Stromal cell of bone marrow (primary cell): ENCODE measurements around the gene GZMB.
"Not testable (repeated sequence)": the region's sequence is repeated elsewhere in the genome, so short reads cannot be mapped to it uniquely, and the experiment has no call there.

ENCODE experiments used
- DNase-seq: peaks from one replicate; pipeline ENCODE4 v3.0.0-alpha.2; 2012; ENCODE audit warnings: low read depth

GZMB gene, protein sequence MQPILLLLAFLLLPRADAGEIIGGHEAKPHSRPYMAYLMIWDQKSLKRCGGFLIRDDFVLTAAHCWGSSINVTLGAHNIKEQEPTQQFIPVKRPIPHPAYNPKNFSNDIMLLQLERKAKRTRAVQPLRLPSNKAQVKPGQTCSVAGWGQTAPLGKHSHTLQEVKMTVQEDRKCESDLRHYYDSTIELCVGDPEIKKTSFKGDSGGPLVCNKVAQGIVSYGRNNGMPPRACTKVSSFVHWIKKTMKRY

GRCh38 chr14:24634158-24634557, at the start of gene GZMB:
GZMB (minus strand) TSS chr14:24634190; CDS start chr14:24634160, 30 bp downstream.
- no peak for DNase-seq

DNA sequence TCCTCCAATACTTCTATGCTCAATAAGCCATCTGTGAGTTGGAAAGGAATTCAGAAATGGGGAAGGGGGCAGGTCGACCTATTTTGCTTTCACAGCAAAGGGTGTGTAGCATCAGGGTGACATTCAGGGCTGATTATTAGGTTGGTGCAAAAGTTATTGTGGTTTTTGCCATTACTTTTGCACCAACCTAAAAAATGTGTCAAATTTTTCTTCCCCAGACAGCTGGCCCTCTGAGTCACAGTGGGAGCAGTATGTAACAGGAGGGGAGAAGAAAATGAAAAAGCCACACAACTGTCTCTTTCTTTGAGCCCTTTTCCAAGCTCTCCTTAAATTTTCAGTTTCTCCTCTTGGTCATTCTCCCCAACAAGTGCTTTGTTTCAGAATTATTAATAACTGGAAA, 47.1 kb upstream of the GZMB start:
- no peak for DNase-seq

DNA sequence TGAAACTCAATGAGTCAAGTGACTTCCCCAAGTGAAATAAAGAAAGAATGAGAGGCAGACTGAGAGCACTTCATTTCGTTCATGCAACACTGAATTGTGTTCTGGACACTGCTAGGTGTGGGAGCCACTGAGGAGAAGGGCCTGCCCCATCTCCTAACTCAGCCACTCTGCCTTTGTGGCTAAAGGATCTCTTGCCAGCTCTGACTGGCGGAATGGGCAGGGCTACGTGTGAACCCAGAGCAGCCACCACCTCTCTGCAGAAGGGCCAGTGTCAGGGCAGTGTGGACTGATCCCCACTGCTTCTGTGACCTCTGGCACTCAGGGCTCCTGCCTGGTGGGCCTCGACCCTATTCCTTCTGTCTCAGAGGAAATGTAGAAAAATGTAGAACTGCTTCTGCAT, 46.5 kb upstream of the GZMB start:
- no peak for DNase-seq

GRCh38 chr14:24679248-24679961, 45.4 kb upstream of the GZMB start:
- DNase-seq = no peak

GRCh38 chr14:24678801-24679247, 44.8 kb upstream of the GZMB start:
- peak; percentile 77 for DNase-seq

GRCh38 chr14:24677956-24678355, 44.0 kb upstream of the GZMB start:
- DNase-seq = no peak

- no peak for DNase-seq
Measured at GRCh38 chr14:24674204-24674970, 40.4 kb upstream of the GZMB start.

- no peak for DNase-seq
Measured at GRCh38 chr14:24673534-24674203, 39.7 kb upstream of the GZMB start.

DNA sequence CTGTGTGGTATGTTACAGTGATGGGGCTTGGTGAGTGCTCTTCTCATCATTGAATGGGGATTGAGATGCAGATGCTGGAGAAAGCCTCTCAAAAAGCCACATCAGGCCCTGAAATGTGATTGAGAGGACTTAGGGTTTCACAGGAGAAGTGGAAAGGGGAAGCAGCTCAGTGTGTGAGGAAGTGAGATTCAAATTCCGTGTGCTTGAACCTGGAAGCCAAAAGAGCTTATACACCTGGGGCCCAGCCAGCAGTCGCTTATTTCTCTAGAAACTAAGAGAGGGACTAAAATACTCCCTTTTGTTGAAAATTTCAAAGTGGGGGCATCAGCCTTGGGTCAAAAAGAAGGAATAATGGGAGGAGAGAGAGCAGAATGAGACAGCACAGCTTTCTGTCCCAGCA, 39.1 kb upstream of the GZMB start:
- no peak for DNase-seq

- DNase-seq = no peak
Measured at GRCh38 chr14:24670594-24670993, 36.6 kb upstream of the GZMB start.

DNA sequence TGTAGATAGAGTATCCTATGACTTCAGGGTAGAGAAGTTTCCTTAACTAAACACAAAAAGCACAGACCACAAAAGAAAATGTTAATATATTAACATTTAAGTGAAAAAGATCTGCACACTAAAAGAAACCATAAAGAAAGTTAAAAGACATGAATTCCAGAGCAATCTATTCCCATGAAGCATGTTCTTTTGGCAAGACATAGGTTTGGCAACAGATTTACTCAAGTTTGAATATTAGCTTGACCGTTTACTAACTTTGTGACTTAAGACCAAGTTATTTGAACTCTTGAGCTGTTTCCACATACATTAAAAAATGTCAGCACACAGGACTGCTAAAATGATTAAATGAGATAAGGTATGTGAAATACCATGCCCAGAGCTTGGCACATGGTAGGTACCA, 35.7 kb upstream of the GZMB start:
- no peak for DNase-seq

DNA sequence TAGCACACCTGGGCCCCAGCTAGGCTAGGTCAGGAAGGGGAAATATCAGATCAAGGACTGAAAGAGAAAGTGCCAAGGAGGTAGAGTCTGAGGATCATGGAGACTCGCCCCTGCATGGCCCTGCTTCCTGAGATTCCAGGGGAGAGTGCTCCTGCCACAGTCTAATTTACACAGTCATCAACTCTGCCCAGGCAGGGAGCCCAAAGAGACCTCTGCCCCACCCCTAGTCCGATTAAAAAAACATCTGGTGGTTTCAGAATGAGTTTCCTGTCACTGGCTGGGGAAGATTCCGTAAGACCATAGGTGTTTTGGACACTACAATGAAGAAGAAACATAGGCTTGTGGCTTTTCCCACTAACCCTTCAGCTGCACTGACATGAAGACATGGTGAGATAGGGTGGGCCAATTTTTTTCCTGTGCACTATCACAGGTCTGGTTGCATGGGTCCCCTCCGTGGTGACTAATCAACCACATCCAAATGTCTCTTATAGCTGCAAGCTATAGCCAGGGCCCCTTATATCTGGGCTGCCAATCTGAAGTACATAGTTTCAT, 31.5 kb upstream of the GZMB start:
- DNase-seq = no peak

DNA sequence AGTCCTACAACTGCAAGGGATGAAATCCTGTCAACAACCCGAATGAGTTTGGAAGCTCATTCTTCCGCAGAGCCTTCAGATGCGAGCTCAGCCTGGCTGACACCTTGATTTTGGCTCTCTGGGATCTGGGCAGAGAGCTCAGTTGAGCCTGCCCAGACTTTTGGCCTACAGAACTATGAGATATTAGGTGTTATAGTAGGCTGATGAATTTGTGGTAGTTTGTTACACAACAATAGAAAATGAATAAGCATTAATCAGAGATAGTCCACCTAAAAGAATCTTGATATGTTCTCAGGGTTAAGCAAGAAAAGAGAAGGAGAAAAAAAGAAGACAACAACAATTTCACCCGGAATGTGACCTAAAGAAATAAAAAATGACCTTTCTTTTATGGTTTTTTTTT, 30.4 kb upstream of the GZMB start:
- no peak for DNase-seq

- no peak for DNase-seq
Measured at GRCh38 chr14:24662753-24663152, 28.8 kb upstream of the GZMB start.

DNA sequence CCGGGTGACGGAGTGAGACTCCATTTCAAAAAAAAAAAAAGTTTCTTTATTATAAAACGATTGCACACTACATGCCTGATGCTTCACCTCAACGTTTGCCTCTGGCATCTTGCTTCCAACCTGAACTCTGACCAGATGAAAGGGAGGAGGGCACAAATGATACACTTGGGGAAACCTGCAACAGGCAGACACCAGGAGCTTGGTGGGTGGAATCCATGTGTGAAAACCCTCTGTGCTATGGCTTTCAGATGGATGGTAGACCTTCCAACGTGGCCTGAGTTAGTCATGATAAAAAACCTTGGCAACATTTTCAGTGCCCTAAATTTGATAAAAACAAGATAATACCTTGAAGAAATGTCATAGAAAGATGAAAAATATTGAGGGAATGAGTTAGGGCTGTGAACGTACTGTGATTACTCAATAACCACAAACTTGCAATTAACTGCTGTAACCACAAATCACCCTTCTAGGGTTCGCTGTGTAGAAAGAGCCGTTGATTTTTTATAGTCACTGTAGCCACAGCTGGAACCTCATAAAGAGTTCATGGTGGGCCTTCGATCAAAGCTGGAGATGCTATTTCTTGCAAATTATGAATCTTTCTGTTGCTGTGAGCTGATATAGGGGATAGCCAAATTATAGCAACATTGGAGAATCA, 26.1 kb upstream of the GZMB start:
- DNase-seq = no peak

GRCh38 chr14:24648361-24648760, 14.4 kb upstream of the GZMB start:
- not testable (repeated sequence) for DNase-seq

- DNase-seq = no peak
Measured at GRCh38 chr14:24639905-24640304, 5.9 kb upstream of the GZMB start.

GRCh38 chr14:24639270-24639669, 5.3 kb upstream of the GZMB start:
- DNase-seq = no peak

GRCh38 chr14:24633353-24633752, 637 bp downstream of the GZMB start:
- DNase-seq = no peak

- DNase-seq = no peak
Measured at GRCh38 chr14:24632761-24633160, 1.2 kb downstream of the GZMB start.

GRCh38 chr14:24632336-24632735, 1.7 kb downstream of the GZMB start:
- DNase-seq = no peak
